WTC11 (cell line): ENCODE data around the gene GANAB. TPM values are rescaled to one million over a fixed set of nuclear protein-coding genes. Genes with fewer than 3 reads are reported as not detected.

Experiments used
- ATAC-seq: fragments of 200-7000 bp; cut with Tn5 transposase; 2 replicates; pipeline ENCODE4 v1.10.0; 2021; ENCODE audit warnings: mild to moderate bottlenecking, moderate library complexity
- CTCF ChIA-PET: fragments of 300-600 bp; sonication (Branson Sonifier 250); formaldehyde crosslinking; loops from one replicate; lab custom pipeline; 2021; ENCODE audit warnings: antibody characterized with exemption; lab: Charles Lee
- POLR2A ChIA-PET: fragments of 350-600 bp; sonication (Branson Sonifier 250); formaldehyde crosslinking; loops from one replicate; lab custom pipeline; 2021; ENCODE audit warnings: antibody characterized with exemption; lab: Charles Lee
- DNase-seq: peaks from one replicate; pipeline ENCODE4 v3.0.0; 2021; ENCODE audit warnings: low spot score
- H3K27ac Mint-ChIP-seq: 2 replicates; pipeline ENCODE4 v1.8.0; 2021; ENCODE audit warnings: mixed read lengths
- H3K27me3 Mint-ChIP-seq: 2 replicates; pipeline ENCODE4 v1.8.0; 2021; ENCODE audit warnings: low read depth, mild to moderate bottlenecking, moderate library complexity, mixed read lengths
- H3K36me3 Mint-ChIP-seq: 2 replicates; pipeline ENCODE4 v1.8.0; 2021; ENCODE audit warnings: mixed read lengths
- H3K4me1 Mint-ChIP-seq: 2 replicates; pipeline ENCODE4 v1.8.0; 2022; ENCODE audit warnings: mixed read lengths
- H3K4me3 Mint-ChIP-seq: 2 replicates; pipeline ENCODE4 v1.8.0; 2021; ENCODE audit warnings: mild to moderate bottlenecking, moderate library complexity, mixed read lengths
- H3K9me3 Mint-ChIP-seq: 2 replicates; pipeline ENCODE4 v1.8.0; 2021; ENCODE audit warnings: mixed read lengths
- FOXK1 ChIP-seq: sonication (generic); formaldehyde crosslinking; IDR thresholded peaks from 2 replicates; pipeline ENCODE4 v1.8.0; 2022; ENCODE audit warnings: mild to moderate bottlenecking, moderate library complexity, missing genetic modification reagents
- GTF2I ChIP-seq: fragments of 250-450 bp; sonication (Bioruptor Pico); conservative IDR thresholded peaks from 2 replicates; pipeline ENCODE4 v1.4.0; 2021; ENCODE audit warnings: mild to moderate bottlenecking
- NFYB ChIP-seq: sonication (generic); formaldehyde crosslinking; conservative IDR thresholded peaks from 2 replicates; pipeline ENCODE4 v1.8.0; 2022; ENCODE audit warnings: low read depth, missing genetic modification reagents
- NR2C2 ChIP-seq: sonication (generic); formaldehyde crosslinking; IDR thresholded peaks from 2 replicates; pipeline ENCODE4 v1.8.0; 2022; ENCODE audit warnings: mild to moderate bottlenecking, missing genetic modification reagents
- TEAD4 ChIP-seq: sonication (generic); formaldehyde crosslinking; IDR thresholded peaks from 2 replicates; pipeline ENCODE4 v1.8.0; 2022; ENCODE audit warnings: mild to moderate bottlenecking, missing genetic modification reagents
- ZNF263 ChIP-seq: sonication (generic); formaldehyde crosslinking; IDR thresholded peaks from 2 replicates; pipeline ENCODE4 v1.8.1; 2022; ENCODE audit warnings: low read depth, mild to moderate bottlenecking, moderate library complexity, missing genetic modification reagents
- total RNA-seq: library from RNA; stranded (reverse); gene quantifications from 3 replicates; pipeline ENCODE4 v1.2.3, GENCODE V29; 2021
- TF ChIP-seq, protein P1 (sequence below): sonication (generic); formaldehyde crosslinking; IDR thresholded peaks from 2 replicates; pipeline ENCODE4 v1.8.0; 2022; ENCODE audit warnings: mild to moderate bottlenecking, missing genetic modification reagents
- TF ChIP-seq, protein P2 (sequence below): fragments of 250-450 bp; sonication (Bioruptor Pico); IDR thresholded peaks from 2 replicates; pipeline ENCODE4 v1.9.0; 2021; ENCODE audit warnings: mild to moderate bottlenecking, borderline replicate concordance
- TF ChIP-seq, protein P3 (sequence below): fragments of 250-450 bp; sonication (Bioruptor Pico); IDR thresholded peaks from 2 replicates; pipeline ENCODE4 v1.8.0; 2021; ENCODE audit warnings: mild to moderate bottlenecking
- TF ChIP-seq, protein P4 (sequence below): sonication (generic); formaldehyde crosslinking; IDR thresholded peaks from 2 replicates; pipeline ENCODE4 v1.8.0; 2022; ENCODE audit warnings: missing genetic modification reagents

Gene GANAB
- total RNA-seq, 1 experiment from 2014 or later: 327 TPM

DNA sequence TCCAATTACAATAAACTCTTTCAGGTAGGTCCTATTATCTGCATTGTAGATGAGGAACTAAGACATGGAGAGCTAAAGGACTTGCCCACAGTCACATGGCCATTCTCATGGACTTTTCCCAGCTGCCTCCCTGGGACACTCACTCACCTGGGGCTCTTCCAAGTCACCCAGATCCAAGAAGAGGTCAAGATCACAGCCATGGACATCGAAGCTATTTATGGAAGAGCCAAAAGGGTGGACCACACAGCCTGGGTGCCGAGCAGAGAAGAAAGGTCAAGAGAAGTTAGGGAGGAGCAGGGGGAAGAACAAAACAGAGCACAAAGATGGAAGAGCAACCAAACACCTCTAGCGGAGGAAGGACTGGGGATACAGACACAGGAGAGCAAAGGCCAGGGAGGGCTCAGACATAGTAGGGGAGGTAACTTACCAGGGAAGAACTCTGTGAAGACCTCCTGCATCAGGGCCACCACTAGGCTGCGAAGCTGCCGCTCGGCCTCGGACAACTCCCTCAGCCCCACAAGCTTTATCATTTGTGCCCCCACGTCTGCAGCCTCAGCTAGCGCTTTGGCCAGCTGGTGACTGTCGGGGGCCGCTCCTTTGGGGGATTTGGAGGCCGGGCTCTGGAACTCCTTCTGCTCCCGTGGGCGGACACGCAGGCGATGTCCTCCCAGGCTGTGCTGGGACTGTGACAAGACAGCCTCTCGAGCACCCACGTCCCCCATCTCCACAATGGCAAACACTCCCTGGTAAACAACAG lies 65.3 kb downstream of the GANAB start:
- H3K4me1 Mint-ChIP-seq: no peaks in the 10 kb centered on the region
- no peaks in the 10 kb centered on the region for H3K9me3 Mint-ChIP-seq
- peaks cover 46% of the 10 kb centered on the region for H3K36me3 Mint-ChIP-seq
- TF ChIP-seq NFYB (CRISPR knock-in tag): no peak
- TF ChIP-seq, protein P1, sequence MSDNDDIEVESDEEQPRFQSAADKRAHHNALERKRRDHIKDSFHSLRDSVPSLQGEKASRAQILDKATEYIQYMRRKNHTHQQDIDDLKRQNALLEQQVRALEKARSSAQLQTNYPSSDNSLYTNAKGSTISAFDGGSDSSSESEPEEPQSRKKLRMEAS: no peak
- TF ChIP-seq, all 79 proteins: peak for 0
- no peak for DNase-seq
- Mint-ChIP-seq H3K27me3 (no peaks in the 10 kb centered on the region), H3K27ac (no peak overlapping the region), H3K4me3 (no peak overlapping the region)
- ChIA-PET POLR2A (interaction anchor here (0.5 kb wide), 1 partner anchor 227 kb away, joined by 4 read pairs; no protein-coding TSS in a partner anchor), CTCF (no interaction called here)
- ATAC-seq: no peak

DNA sequence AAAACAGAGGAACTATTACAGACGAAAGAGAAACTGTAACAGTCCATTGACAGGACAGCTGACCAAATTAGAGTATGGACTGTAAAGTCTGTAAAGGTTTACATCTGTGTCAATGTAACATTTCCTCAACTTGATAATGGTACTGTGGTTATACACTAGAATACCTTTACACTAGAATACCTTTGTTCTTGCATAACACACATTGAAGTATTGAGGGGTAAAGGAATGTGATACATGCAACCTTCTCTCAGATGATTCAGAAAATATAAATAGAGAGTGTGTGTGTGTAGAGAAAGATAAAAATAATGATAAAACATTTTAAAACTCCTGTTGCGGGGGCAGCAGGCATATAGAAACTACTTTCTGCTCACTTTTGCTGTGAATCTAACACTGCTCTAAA lies 67.2 kb downstream of the GANAB start:
- POLR2A ChIA-PET: no interaction called here
- no peak for ATAC-seq

More for the DNA sequence above, 67.2 kb downstream of the GANAB start:
- no peak for DNase-seq
- Mint-ChIP-seq H3K36me3 (peaks cover 41% of the 10 kb centered on the region), H3K4me1 (peaks cover 10% of the 10 kb centered on the region), H3K4me3 (no peak overlapping the region), H3K9me3 (no peaks in the 10 kb centered on the region), H3K27me3 (no peaks in the 10 kb centered on the region), H3K27ac (no peak overlapping the region)
- CTCF ChIA-PET: interaction anchor here (1.3 kb wide), 1 partner anchor 32 kb away, joined by 3 read pairs; no protein-coding TSS in a partner anchor
- no peak for TF ChIP-seq TEAD4
- TF ChIP-seq, protein P2, sequence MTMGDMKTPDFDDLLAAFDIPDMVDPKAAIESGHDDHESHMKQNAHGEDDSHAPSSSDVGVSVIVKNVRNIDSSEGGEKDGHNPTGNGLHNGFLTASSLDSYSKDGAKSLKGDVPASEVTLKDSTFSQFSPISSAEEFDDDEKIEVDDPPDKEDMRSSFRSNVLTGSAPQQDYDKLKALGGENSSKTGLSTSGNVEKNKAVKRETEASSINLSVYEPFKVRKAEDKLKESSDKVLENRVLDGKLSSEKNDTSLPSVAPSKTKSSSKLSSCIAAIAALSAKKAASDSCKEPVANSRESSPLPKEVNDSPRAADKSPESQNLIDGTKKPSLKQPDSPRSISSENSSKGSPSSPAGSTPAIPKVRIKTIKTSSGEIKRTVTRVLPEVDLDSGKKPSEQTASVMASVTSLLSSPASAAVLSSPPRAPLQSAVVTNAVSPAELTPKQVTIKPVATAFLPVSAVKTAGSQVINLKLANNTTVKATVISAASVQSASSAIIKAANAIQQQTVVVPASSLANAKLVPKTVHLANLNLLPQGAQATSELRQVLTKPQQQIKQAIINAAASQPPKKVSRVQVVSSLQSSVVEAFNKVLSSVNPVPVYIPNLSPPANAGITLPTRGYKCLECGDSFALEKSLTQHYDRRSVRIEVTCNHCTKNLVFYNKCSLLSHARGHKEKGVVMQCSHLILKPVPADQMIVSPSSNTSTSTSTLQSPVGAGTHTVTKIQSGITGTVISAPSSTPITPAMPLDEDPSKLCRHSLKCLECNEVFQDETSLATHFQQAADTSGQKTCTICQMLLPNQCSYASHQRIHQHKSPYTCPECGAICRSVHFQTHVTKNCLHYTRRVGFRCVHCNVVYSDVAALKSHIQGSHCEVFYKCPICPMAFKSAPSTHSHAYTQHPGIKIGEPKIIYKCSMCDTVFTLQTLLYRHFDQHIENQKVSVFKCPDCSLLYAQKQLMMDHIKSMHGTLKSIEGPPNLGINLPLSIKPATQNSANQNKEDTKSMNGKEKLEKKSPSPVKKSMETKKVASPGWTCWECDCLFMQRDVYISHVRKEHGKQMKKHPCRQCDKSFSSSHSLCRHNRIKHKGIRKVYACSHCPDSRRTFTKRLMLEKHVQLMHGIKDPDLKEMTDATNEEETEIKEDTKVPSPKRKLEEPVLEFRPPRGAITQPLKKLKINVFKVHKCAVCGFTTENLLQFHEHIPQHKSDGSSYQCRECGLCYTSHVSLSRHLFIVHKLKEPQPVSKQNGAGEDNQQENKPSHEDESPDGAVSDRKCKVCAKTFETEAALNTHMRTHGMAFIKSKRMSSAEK (CRISPR knock-in tag): no peak
- TF ChIP-seq NR2C2 (CRISPR knock-in tag): no peak
- no peak for TF ChIP-seq FOXK1
- TF ChIP-seq GTF2I (CRISPR knock-in tag): no peak
- TF ChIP-seq, protein P3, sequence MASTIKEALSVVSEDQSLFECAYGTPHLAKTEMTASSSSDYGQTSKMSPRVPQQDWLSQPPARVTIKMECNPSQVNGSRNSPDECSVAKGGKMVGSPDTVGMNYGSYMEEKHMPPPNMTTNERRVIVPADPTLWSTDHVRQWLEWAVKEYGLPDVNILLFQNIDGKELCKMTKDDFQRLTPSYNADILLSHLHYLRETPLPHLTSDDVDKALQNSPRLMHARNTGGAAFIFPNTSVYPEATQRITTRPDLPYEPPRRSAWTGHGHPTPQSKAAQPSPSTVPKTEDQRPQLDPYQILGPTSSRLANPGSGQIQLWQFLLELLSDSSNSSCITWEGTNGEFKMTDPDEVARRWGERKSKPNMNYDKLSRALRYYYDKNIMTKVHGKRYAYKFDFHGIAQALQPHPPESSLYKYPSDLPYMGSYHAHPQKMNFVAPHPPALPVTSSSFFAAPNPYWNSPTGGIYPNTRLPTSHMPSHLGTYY (CRISPR knock-in tag): no peak
- TF ChIP-seq ZNF263 (CRISPR knock-in tag): no peak
- TF ChIP-seq, protein P4, sequence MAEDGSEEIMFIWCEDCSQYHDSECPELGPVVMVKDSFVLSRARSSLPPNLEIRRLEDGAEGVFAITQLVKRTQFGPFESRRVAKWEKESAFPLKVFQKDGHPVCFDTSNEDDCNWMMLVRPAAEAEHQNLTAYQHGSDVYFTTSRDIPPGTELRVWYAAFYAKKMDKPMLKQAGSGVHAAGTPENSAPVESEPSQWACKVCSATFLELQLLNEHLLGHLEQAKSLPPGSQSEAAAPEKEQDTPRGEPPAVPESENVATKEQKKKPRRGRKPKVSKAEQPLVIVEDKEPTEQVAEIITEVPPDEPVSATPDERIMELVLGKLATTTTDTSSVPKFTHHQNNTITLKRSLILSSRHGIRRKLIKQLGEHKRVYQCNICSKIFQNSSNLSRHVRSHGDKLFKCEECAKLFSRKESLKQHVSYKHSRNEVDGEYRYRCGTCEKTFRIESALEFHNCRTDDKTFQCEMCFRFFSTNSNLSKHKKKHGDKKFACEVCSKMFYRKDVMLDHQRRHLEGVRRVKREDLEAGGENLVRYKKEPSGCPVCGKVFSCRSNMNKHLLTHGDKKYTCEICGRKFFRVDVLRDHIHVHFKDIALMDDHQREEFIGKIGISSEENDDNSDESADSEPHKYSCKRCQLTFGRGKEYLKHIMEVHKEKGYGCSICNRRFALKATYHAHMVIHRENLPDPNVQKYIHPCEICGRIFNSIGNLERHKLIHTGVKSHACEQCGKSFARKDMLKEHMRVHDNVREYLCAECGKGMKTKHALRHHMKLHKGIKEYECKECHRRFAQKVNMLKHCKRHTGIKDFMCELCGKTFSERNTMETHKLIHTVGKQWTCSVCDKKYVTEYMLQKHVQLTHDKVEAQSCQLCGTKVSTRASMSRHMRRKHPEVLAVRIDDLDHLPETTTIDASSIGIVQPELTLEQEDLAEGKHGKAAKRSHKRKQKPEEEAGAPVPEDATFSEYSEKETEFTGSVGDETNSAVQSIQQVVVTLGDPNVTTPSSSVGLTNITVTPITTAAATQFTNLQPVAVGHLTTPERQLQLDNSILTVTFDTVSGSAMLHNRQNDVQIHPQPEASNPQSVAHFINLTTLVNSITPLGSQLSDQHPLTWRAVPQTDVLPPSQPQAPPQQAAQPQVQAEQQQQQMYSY (CRISPR knock-in tag): no peak
